GM12874 (cell line): Measurements from ENCODE around the gene SLC38A11.

Experiments
- TF ChIP-seq, protein P1 (sequence below): IDR thresholded peaks from 2 replicates; pipeline ENCODE4 v1.5.1; 2011; ENCODE audit warnings: low read depth, mild to moderate bottlenecking, control low read depth, low read length, moderate library complexity; ENCODE audit not compliant: insufficient read depth

SLC38A11 gene, protein sequence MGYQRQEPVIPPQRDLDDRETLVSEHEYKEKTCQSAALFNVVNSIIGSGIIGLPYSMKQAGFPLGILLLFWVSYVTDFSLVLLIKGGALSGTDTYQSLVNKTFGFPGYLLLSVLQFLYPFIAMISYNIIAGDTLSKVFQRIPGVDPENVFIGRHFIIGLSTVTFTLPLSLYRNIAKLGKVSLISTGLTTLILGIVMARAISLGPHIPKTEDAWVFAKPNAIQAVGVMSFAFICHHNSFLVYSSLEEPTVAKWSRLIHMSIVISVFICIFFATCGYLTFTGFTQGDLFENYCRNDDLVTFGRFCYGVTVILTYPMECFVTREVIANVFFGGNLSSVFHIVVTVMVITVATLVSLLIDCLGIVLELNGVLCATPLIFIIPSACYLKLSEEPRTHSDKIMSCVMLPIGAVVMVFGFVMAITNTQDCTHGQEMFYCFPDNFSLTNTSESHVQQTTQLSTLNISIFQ

DNA sequence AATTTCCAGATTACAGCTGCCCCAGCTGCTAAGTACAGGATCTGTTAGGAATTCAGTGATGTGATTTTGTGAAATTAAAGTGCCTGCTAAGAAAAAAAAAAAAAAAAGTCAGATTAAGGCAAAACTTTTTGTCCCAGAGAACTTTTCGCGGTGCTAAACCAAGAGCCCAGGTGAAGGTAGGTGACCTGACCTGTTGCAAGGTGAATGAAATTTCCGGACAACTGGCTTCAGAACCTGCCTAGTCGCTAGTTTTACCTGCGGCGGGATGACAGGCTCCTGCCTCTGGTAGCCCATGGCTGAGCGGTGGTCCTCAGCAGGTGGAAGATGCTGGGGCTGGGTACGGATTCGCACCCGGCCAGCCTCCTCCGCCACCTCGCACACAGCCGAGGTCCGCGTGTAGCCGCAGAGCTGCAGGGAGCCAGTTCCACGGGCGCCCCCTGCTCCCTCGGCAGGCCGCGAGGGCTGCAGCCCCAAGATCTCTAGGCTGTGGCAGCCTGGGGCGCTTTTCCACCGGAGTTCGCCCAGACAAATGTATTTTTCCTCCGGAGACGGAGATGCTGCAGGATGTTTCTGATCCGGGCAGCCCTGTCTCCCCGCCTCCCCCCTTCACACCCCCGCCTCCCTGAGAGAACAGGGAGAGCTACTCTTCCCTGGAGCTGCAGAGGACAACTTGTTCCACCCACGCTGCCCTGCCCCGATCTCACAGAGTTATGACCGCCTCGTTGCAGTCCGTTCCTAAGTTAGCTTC lies at the start of gene SLC38A11:
Gene SLC38A11 (minus strand): TSS at position 572 of the 748 bp plus-strand sequence. CDS start 278 bp downstream, at position 294.
- TF ChIP-seq, protein P1, sequence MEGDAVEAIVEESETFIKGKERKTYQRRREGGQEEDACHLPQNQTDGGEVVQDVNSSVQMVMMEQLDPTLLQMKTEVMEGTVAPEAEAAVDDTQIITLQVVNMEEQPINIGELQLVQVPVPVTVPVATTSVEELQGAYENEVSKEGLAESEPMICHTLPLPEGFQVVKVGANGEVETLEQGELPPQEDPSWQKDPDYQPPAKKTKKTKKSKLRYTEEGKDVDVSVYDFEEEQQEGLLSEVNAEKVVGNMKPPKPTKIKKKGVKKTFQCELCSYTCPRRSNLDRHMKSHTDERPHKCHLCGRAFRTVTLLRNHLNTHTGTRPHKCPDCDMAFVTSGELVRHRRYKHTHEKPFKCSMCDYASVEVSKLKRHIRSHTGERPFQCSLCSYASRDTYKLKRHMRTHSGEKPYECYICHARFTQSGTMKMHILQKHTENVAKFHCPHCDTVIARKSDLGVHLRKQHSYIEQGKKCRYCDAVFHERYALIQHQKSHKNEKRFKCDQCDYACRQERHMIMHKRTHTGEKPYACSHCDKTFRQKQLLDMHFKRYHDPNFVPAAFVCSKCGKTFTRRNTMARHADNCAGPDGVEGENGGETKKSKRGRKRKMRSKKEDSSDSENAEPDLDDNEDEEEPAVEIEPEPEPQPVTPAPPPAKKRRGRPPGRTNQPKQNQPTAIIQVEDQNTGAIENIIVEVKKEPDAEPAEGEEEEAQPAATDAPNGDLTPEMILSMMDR, result no peak

DNA sequence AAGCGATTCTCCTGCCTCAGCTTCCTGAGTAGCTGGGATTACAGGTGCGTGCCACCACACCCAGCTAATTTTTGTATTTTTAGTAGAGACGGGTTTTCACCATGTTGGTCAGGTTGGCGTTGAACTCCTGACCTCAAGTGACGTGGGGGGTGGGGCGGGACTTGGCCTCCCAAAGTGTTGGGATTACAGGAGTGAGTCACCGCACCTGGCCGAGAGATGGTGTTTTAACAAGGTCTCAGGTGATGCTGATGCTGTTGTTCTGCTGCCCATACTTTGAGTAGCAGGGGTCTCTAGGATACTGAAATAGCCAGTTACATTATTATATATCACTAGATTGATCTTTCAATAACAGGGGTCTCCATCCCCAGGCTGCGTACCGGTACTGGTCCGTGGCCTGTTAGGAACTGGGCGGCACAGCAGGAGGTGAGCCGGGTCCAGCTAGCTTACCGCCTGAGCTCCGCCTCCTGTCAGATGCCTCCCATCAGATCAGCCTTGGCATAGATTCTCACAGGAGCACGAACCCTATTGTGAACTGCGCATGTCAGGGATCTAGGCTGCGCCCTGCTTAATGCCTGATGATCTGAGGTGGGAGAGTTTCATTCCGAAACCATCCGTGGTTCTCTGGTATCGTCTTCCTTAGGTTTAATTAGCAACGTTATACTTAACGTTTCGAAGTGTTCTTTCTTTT lies 48.3 kb upstream of the SLC38A11 start:
- TF ChIP-seq, protein P1, result no peak

DNA sequence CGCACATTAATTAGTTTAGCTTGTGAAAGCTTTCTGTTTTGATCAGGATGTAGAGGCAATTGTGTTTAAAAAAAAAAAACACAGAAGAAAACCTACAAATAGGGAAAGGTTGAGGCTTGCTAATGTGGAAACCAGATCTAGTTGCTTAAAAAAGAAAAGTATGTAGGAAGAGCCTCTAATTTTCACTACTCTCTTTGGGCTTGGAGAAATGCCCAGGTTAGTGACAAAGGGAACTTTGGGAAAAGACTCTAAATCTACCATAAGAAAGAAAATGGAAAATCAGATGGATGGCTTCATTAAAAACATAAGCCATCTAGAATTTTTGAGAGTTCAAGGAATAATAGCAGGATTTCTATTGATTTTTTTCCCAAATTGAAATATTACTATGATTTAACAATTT lies 47.3 kb upstream of the SLC38A11 start:
- TF ChIP-seq, protein P1, result no peak

DNA sequence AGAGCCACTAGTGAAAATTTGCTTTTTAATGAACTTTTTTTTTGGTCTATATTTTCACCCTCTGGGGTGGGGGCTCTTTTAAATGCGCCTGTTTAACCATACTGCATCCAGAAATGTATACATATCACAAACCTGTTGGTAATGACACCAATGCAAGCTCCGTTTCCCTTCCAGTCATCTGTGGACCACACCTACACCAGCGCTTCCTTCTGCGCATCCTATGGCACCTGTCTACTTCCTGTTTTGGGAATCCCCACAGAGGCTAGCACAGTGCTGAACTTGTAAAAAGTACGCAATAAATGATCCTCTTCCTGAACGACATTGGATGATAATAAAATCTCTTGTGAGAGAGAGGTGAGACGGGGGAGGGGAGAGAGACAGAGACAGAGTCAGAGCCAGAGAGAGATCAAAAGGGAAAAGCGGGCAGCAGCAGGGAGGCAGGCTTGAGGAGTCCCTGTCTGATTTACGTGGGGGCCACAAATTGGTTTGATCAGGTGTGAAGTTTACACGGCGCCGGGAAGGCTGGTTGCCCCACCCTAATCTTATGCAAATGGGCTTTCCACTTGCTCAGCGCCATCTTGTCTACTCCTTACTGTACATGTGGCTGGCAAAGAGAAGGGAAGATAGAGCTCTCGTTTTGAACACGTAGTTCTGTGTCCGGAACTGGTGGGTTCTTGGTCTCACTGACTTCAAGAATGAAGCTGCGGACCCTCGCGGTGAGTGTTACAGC lies 38.1 kb upstream of the SLC38A11 start:
- TF ChIP-seq, protein P1, result no peak

DNA sequence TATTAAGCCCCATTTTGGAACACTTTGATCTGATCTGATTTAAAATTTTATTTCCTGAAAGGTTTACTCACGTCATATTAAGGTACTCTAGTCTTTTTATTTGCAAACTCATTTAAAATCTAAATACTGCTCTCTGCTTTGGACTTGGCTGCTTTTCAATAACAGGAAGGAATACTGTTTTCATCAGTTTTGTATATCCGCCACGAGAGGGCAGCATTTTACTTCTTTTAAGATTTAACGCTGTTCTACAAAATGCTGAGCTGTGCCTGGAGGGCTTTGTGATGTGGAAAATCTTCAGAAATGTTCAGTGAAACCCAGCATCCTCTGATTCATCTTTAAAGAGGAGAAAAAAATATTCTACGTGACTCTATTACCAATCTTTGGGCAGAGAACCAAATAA lies 37.5 kb upstream of the SLC38A11 start:
- TF ChIP-seq, protein P1, result 0 out of 2 replicates have a peak, but pooled peaks have one; percentile 29

DNA sequence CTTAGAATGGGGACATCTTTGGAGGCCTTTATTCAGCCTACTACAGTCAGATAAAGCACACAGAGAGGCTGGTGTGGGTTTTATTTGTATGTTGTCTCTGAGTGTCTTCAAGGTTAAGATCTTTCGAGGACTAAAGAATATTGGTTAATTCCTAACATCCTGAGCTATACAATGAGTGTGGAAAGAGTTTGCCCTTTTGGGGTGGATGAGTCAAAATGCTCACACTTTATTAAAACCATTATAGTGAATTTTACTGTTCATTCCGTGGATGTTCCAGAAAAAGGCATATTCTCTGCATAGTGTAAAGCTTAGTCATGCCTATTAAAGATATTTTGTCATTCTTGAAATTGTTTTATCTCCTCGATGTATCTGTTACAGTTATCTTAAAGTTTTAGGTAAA lies 29.1 kb upstream of the SLC38A11 start:
- TF ChIP-seq, protein P1, result no peak
